Stimulated activated naive B cell treated with anti-CD40 and anti-IgM and Interleukin-4, amounts not matched to agents 10 μg/mL and 1 μg/mL and 100 μg/mL, for 72 hours (primary cell): Measurements from ENCODE around the gene AKT3.
"Not testable (repeated sequence)": the region's sequence is repeated elsewhere in the genome, so short reads cannot be mapped to it uniquely, and the experiment has no call there.

Source experiments
- ATAC-seq, 2 donors: fragments of 150-1000 bp; cut with Tn5 transposase; replicated peaks; 2 replicates each; pipeline ENCODE4 v1.10.0; 2021; ENCODE audit warnings: moderate library complexity in 1 of 2
- DNase-seq: peaks from one replicate; pipeline ENCODE4 v3.0.0; 2021
- H3K27ac Mint-ChIP-seq: one replicate; pipeline ENCODE4 v1.8.0; 2022; ENCODE audit warnings: mild to moderate bottlenecking, mixed read lengths
- H3K27me3 Mint-ChIP-seq, 2 donors: one replicate each; pipeline ENCODE4 v1.8.0; 2022; ENCODE audit warnings: mixed read lengths in 2 of 2
- H3K36me3 Mint-ChIP-seq, 2 donors: one replicate each; pipeline ENCODE4 v1.8.0; 2022; ENCODE audit warnings: mixed read lengths in 2 of 2, mild to moderate bottlenecking in 1 of 2
- H3K4me1 Mint-ChIP-seq, 2 donors: one replicate each; pipeline ENCODE4 v1.8.0; 2022; ENCODE audit warnings: mixed read lengths in 2 of 2, mild to moderate bottlenecking in 1 of 2
- H3K4me3 Mint-ChIP-seq, 2 donors: one replicate each; pipeline ENCODE4 v1.8.0; 2022; ENCODE audit warnings: mild to moderate bottlenecking in 2 of 2, mixed read lengths in 2 of 2, moderate library complexity in 1 of 2
- H3K9me3 Mint-ChIP-seq, 2 donors: one replicate each; pipeline ENCODE4 v1.8.0; 2022; ENCODE audit warnings: mixed read lengths in 2 of 2, mild to moderate bottlenecking in 1 of 2

The AKT3 gene

DNA sequence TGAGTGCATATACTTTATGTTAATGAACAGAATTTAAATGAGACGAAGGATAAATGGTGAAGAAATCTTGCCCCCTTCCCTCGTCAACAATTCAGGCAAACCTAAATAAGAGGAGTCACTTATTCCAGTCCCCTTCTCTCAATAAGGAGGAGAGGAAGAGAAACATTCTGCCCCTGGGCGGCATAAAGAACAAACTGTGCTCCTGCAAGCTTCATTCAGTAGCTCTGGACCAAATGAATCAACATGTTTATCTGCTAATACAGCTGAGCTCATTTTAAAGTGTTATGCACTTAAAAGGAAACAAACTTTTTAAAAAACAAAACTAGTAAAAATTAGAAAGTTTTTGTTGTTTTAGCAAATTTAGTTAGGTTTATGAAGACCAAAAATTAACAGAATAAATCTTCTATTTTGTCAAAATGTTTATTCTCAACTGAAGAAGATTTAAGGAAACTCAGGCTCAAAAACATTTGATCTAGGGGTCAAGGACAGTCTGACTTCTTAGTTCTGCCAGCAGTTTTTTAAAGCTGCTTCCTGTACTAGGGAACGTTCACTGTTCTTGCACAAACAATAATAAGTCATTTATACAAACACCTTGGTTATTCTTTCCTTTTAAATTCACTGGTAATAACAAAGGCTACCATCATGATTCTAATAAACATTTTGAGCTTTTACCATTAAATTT, 58.3 kb downstream of the AKT3 start:
- Mint-ChIP-seq H3K9me3 (no peaks in the 10 kb centered on the region), H3K4me3 (no peak overlapping the region), H3K4me1 (peaks cover 22 to 29% of the 10 kb centered on the region in 2 donors), H3K27me3 (no peaks in the 10 kb centered on the region), H3K36me3 (peaks cover 16 to 22% of the 10 kb centered on the region in 2 donors), H3K27ac (no peak overlapping the region)
- DNase-seq (no peak), ATAC-seq (no peak)

- peak overlapping the region; percentile 27 for H3K27ac Mint-ChIP-seq
- no peaks in the 10 kb centered on the region for H3K9me3 Mint-ChIP-seq
- peaks cover 8 to 13% of the 10 kb centered on the region in 2 donors for H3K36me3 Mint-ChIP-seq
- H3K27me3 Mint-ChIP-seq = no peaks in the 10 kb centered on the region
- H3K4me1 Mint-ChIP-seq = peaks cover 20 to 33% of the 10 kb centered on the region in 2 donors
- no peak overlapping the region for H3K4me3 Mint-ChIP-seq
- DNase-seq (no peak), ATAC-seq (no peak)
Measured at GRCh38 chr1:243790404-243790803, 59.6 kb downstream of the AKT3 start.

- H3K27me3 Mint-ChIP-seq = no peaks in the 10 kb centered on the region
- no peak overlapping the region for H3K4me3 Mint-ChIP-seq
- DNase-seq (no peak), ATAC-seq (no peak)
- H3K9me3 Mint-ChIP-seq = no peaks in the 10 kb centered on the region
- peaks cover 7 to 19% of the 10 kb centered on the region in 2 donors for H3K36me3 Mint-ChIP-seq
- no peak overlapping the region for H3K27ac Mint-ChIP-seq
- H3K4me1 Mint-ChIP-seq = peaks cover 17 to 22% of the 10 kb centered on the region in 2 donors
Measured at GRCh38 chr1:243786531-243786930, 63.5 kb downstream of the AKT3 start.

- H3K27me3 Mint-ChIP-seq = no peaks in the 10 kb centered on the region
- H3K27ac Mint-ChIP-seq = no peak overlapping the region
- DNase-seq = no peak
- H3K4me1 Mint-ChIP-seq = peaks cover 11 to 16% of the 10 kb centered on the region in 2 donors
- no peaks in the 10 kb centered on the region for H3K9me3 Mint-ChIP-seq
- no peak overlapping the region for H3K4me3 Mint-ChIP-seq
- H3K36me3 Mint-ChIP-seq = peaks cover 10 to 17% of the 10 kb centered on the region in 2 donors
- no peak for ATAC-seq
Measured at GRCh38 chr1:243784506-243784905, 65.5 kb downstream of the AKT3 start.

GRCh38 chr1:243783714-243784113, 66.3 kb downstream of the AKT3 start:
- Mint-ChIP-seq H3K9me3 (no peaks in the 10 kb centered on the region), H3K4me1 (peaks cover 9 to 16% of the 10 kb centered on the region in 2 donors), H3K27ac (no peak overlapping the region), H3K27me3 (no peaks in the 10 kb centered on the region), H3K36me3 (peaks cover 12 to 17% of the 10 kb centered on the region in 2 donors), H3K4me3 (no peak overlapping the region)
- ATAC-seq (no peak), DNase-seq (no peak)

- ATAC-seq, H3K4me3 Mint-ChIP-seq, H3K27ac Mint-ChIP-seq, DNase-seq, H3K27me3 Mint-ChIP-seq: not testable (repeated sequence)
- H3K36me3 Mint-ChIP-seq = peaks cover 25 to 52% of the 10 kb centered on the region in 2 donors
- peaks cover 11 to 13% of the 10 kb centered on the region in 2 donors for H3K4me1 Mint-ChIP-seq
- H3K9me3 Mint-ChIP-seq = peaks cover 8 to 12% of the 10 kb centered on the region in 2 donors
Measured at GRCh38 chr1:243772361-243773050, 77.5 kb downstream of the AKT3 start.

GRCh38 chr1:243770860-243771259, 79.2 kb downstream of the AKT3 start:
- H3K4me1 Mint-ChIP-seq = peaks cover 14 to 17% of the 10 kb centered on the region in 2 donors
- no peak overlapping the region for H3K4me3 Mint-ChIP-seq
- peaks cover 19 to 38% of the 10 kb centered on the region in 2 donors for H3K36me3 Mint-ChIP-seq
- H3K9me3 Mint-ChIP-seq = peaks cover 0 to 6% of the 10 kb centered on the region in 2 donors
- H3K27me3 Mint-ChIP-seq = no peaks in the 10 kb centered on the region
- no peak for DNase-seq
- no peak for ATAC-seq
- no peak overlapping the region for H3K27ac Mint-ChIP-seq

DNA sequence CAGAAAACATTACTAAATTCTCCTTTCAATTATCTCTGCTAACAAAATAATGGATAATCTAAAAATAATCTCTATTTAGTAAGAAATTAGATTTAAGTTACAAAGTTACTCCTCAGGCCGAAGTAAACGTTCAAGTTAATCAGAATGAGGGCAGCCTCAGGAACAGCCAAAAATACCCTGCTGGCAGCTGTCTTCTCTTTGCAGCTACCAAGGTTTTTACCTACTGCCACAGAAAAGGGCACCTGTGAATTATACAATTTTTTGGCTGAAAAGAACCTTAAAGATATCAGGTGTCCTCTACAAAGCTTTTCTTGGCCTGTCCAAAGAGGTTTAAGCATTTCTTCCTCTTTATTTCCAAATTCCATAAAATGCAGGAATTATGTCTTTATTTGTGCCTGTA, 84.4 kb downstream of the AKT3 start:
- Mint-ChIP-seq H3K27ac (no peak overlapping the region), H3K27me3 (no peaks in the 10 kb centered on the region), H3K36me3 (peaks cover 2 to 9% of the 10 kb centered on the region in 2 donors), H3K4me3 (no peak overlapping the region), H3K9me3 (no peaks in the 10 kb centered on the region), H3K4me1 (peaks cover 10 to 15% of the 10 kb centered on the region in 2 donors)
- DNase-seq (no peak), ATAC-seq (no peak)

DNA sequence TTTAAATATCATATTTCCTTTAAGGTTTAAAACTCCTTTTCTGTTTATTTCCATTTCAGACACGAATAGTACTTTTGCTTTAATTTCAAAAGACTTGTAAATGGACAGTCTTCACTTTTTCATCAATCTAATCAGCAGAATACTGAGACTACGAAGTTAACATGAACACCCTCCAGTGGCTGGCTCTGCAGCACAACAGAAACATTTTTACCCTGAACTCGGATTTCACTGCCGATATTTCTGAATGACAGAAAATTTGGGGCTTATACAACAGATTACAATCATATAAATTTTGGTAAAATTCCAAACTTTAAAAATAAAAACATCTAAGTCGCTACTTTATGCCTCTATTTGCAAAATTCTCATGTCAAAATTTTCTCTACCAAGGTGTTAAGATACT, 86.2 kb downstream of the AKT3 start:
- Mint-ChIP-seq H3K27ac (no peak overlapping the region), H3K4me1 (peaks cover 9 to 12% of the 10 kb centered on the region in 2 donors), H3K36me3 (peaks cover 0 to 2% of the 10 kb centered on the region in 2 donors), H3K27me3 (no peaks in the 10 kb centered on the region), H3K4me3 (no peak overlapping the region), H3K9me3 (no peaks in the 10 kb centered on the region)
- ATAC-seq (no peak), DNase-seq (no peak)

DNA sequence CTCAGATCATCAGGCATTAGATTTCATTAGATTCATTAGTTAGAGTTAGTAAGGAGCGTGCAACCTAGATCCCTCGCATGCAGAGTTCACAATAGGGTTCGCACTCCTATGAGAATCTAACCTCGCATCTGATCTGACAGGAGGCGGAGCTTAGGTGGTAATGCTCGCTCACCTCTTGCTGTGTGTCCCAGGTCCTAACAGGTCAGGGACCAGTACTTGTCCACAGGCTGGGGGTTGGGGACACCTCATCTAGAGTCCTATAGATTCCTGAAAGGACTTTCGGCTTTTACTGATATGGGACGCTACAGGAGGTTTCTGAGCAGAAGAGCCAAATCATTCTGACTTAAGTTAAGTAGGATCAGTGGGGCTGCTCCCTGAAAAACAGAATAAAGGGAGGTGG, 91.4 kb downstream of the AKT3 start:
- DNase-seq (no peak), ATAC-seq (no peak)
- H3K27me3 Mint-ChIP-seq = no peaks in the 10 kb centered on the region
- peaks cover 4 to 5% of the 10 kb centered on the region in 2 donors for H3K36me3 Mint-ChIP-seq
- H3K4me3 Mint-ChIP-seq = no peak overlapping the region
- H3K27ac Mint-ChIP-seq = no peak overlapping the region
- peaks cover 11 to 13% of the 10 kb centered on the region in 2 donors for H3K4me1 Mint-ChIP-seq
- no peaks in the 10 kb centered on the region for H3K9me3 Mint-ChIP-seq

GRCh38 chr1:243756529-243756928, 93.5 kb downstream of the AKT3 start:
- H3K27ac Mint-ChIP-seq = no peak overlapping the region
- peaks cover 11 to 13% of the 10 kb centered on the region in 2 donors for H3K4me1 Mint-ChIP-seq
- no peak for ATAC-seq

DNA sequence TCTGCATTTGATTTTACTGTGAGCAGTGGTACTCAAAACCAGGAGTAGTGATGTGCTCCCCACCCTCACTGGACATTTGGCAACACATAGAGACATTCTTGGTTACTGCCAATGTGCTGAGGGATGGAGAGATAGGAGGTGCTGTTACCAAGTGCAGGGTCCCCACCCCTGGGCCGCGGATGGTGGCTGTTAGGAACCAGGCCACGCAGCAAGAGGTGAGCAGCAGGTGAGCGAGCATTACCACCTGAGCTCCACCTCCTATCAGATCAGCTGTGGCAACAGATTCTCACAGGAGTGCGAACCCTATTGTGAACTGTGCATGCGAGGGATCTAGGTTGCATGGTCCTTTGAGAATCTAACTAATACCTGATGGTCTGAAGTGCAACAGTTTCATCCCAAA, 95.7 kb downstream of the AKT3 start:
- H3K27ac Mint-ChIP-seq = no peak overlapping the region
- no peak for ATAC-seq
- H3K4me1 Mint-ChIP-seq = peaks cover 9 to 13% of the 10 kb centered on the region in 2 donors

More at GRCh38 chr1:243756529-243756928, 93.5 kb downstream of the AKT3 start:
- no peak for DNase-seq
- no peaks in the 10 kb centered on the region for H3K27me3 Mint-ChIP-seq
- no peaks in the 10 kb centered on the region for H3K9me3 Mint-ChIP-seq
- H3K4me3 Mint-ChIP-seq = no peak overlapping the region
- H3K36me3 Mint-ChIP-seq = peaks cover 4 to 5% of the 10 kb centered on the region in 2 donors

GRCh38 chr1:243751506-243751905, 98.5 kb downstream of the AKT3 start:
- no peak overlapping the region for H3K4me3 Mint-ChIP-seq
- H3K27ac Mint-ChIP-seq = no peak overlapping the region
- H3K36me3 Mint-ChIP-seq = peaks cover 0 to 2% of the 10 kb centered on the region in 2 donors
- DNase-seq (no peak), ATAC-seq (no peak)
- no peaks in the 10 kb centered on the region for H3K27me3 Mint-ChIP-seq
- peaks cover 8 to 10% of the 10 kb centered on the region in 2 donors for H3K4me1 Mint-ChIP-seq
- H3K9me3 Mint-ChIP-seq = no peaks in the 10 kb centered on the region

More for the DNA sequence above, 95.7 kb downstream of the AKT3 start:
- DNase-seq = no peak
- H3K36me3 Mint-ChIP-seq = peaks cover 4 to 5% of the 10 kb centered on the region in 2 donors
- H3K9me3 Mint-ChIP-seq = no peaks in the 10 kb centered on the region
- H3K4me3 Mint-ChIP-seq = no peak overlapping the region
- no peaks in the 10 kb centered on the region for H3K27me3 Mint-ChIP-seq

DNA sequence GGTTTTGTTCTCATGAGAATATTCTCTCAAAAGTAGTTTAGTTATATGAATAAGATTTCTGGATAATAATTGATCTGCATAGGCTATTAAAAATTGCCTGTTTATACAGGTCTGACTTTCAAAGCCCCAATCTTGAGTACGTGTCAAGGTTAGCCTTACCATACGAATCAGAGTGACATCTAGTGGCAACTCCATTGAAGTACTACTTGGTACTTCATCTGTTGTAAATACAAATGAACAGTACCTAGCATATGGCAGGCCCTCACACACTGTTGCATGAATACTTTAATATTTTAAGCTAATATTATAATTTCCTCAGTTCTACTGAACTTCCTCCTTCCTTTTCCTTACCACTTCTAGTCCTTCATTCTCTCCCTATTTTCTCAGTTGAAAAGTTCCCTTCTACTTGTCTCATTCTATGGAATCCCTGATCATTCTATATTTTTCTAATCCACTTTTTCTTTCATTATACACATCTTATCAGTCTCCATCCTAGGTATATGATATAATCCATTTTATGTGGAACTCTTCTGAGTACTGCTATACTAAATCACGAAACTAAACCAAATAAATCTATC, 101.2 kb downstream of the AKT3 start:
- Mint-ChIP-seq H3K27me3 (no peaks in the 10 kb centered on the region), H3K4me3 (no peak overlapping the region), H3K9me3 (no peaks in the 10 kb centered on the region), H3K36me3 (peaks cover 3 to 4% of the 10 kb centered on the region in 2 donors), H3K4me1 (peaks cover 0 to 3% of the 10 kb centered on the region in 2 donors), H3K27ac (no peak overlapping the region)
- no peak for DNase-seq
- peak; percentile 92 to 98 for ATAC-seq
